Measurements from ENCODE around the gene CCDC120.

CCDC120 gene

DNA sequence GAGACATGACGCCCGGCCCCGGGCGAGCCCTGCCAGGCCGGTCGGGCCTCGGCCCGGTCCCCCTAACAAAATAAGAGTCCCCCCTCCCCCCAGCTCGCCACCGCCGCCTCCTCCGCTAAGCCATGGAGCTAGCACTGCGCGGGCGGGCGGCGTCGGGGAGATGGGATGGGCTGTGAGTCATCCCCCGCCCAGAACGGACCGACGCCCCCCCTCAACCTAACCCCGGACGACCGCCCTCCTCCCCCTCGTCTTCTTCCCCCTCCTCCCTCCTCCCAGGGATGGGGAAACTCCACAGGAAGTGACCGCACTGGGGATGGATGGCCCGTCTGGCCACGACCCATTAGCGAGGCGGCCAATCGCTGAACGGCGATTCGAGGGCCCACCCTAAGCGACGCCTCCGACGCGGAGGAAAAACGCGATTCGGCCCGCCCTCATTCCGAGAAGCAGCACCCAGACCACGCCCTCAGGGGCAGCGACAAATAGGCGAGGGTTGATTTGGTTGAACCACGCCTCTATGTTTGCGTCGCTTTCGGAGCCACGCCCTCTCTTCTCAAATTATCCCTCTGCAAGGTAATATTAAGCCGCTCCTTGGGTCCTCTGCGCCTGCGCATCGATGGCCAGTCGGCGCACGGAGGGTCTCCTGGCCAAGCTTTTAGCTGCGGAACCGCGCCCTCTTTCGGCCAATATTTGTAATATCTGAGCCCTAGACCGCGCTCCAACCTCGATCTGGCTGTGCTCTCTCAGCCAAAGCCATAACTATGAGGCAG, 15.4 kb upstream of the CCDC120 start, which contains the start of gene TFE3:
Gene TFE3, minus strand, starts transcription at position 138 of the 767 bp plus-strand sequence. Its CDS starts 131 bp downstream, at position 7.
- H3K4me3 ChIP-seq (ENCODE audit: low read depth, low read length), result peak within 1 kb of the TSS; percentile 83
- H3K36me3 ChIP-seq (ENCODE audit: control insufficient read depth, insufficient read depth, low read length), result peaks cover 13% of the 10 kb centered on the region
- no peaks in the 10 kb centered on the region for H3K9me3 ChIP-seq (ENCODE audit: control insufficient read depth, insufficient read depth, low read length)
- peaks cover 6% of the 10 kb centered on the region for H3K4me1 ChIP-seq (ENCODE audit: control insufficient read depth, insufficient read depth, low read length)
- H3K9ac ChIP-seq (ENCODE audit: low read depth, low read length), result peak within 1 kb of the TSS; percentile 94
- no peaks in the 10 kb centered on the region for H3K27me3 ChIP-seq (ENCODE audit: control insufficient read depth, insufficient read depth, low read length)

DNA sequence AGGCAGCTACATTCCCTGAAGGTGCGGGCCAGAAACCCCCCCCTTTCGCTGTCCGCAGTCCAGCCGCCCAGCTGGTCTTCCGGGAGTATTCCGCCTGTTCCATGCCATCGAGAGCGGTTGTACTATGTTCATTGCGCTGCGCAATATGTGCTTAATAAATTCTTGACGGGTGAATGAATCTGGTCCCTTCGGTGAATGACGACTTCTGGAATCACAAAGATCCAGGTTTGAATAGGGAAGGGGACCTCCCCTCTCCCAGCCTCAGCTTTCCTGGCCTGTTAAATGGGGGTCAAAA, 14.9 kb upstream of the CCDC120 start:
- peaks cover 7% of the 10 kb centered on the region for H3K36me3 ChIP-seq (ENCODE audit: control insufficient read depth, insufficient read depth, low read length)
- H3K9ac ChIP-seq (ENCODE audit: low read depth, low read length), result no peak overlapping the region
- H3K9me3 ChIP-seq (ENCODE audit: control insufficient read depth, insufficient read depth, low read length), result no peaks in the 10 kb centered on the region
- H3K27me3 ChIP-seq (ENCODE audit: control insufficient read depth, insufficient read depth, low read length), result no peaks in the 10 kb centered on the region
- H3K4me1 ChIP-seq (ENCODE audit: control insufficient read depth, insufficient read depth, low read length), result peaks cover 6% of the 10 kb centered on the region
- H3K4me3 ChIP-seq (ENCODE audit: low read depth, low read length), result peak overlapping the region; percentile 26

DNA sequence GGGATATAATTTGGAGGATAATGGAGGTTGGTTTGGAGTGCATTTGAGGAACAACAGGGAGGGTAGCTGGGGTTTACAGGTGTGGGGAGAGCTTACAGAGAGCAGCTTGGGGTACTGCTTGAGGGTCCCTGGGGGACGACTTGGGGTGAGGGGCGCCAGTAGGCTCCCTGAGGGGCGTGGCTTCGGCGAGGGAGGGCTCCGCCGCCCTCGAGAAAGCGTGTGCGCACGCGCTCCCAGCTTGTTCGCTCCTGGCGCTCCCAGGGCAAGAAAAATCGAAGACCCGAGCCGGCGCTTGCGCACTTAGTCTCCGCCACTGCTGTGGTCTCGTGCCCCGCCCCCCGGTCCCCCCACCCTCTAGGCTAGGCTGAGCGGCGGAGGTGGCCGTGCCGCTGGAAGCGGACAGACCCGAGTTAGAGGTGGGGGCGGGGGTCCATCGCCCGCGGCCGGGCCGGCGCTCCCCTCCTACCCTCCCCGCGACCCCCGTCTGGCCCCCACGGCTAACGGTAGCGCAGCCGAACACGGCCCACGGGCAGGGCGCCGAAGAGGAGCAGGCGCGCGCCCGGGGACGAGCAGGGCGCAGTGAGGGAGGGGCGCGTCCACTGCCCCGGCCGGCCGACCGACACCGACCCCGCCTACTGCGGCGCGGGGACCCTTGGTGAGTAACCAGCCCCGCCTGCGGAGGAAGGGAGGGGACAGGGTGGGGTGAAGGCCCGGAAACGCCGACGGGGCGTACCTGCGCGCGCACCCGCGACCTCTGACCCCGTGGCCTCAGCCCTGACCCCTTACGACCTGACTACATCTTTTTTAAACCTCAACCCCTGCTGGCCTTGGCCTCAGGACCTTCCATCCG, 5.4 kb upstream of the CCDC120 start:
- H3K27me3 ChIP-seq (ENCODE audit: control insufficient read depth, insufficient read depth, low read length), result no peaks in the 10 kb centered on the region
- H3K4me1 ChIP-seq (ENCODE audit: control insufficient read depth, insufficient read depth, low read length), result peaks cover 3% of the 10 kb centered on the region
- peak overlapping the region; percentile 77 for H3K4me3 ChIP-seq (ENCODE audit: low read depth, low read length)
- H3K36me3 ChIP-seq (ENCODE audit: control insufficient read depth, insufficient read depth, low read length), result no peaks in the 10 kb centered on the region
- H3K9me3 ChIP-seq (ENCODE audit: control insufficient read depth, insufficient read depth, low read length), result no peaks in the 10 kb centered on the region
- peak overlapping the region; percentile 56 for H3K9ac ChIP-seq (ENCODE audit: low read depth, low read length)

DNA sequence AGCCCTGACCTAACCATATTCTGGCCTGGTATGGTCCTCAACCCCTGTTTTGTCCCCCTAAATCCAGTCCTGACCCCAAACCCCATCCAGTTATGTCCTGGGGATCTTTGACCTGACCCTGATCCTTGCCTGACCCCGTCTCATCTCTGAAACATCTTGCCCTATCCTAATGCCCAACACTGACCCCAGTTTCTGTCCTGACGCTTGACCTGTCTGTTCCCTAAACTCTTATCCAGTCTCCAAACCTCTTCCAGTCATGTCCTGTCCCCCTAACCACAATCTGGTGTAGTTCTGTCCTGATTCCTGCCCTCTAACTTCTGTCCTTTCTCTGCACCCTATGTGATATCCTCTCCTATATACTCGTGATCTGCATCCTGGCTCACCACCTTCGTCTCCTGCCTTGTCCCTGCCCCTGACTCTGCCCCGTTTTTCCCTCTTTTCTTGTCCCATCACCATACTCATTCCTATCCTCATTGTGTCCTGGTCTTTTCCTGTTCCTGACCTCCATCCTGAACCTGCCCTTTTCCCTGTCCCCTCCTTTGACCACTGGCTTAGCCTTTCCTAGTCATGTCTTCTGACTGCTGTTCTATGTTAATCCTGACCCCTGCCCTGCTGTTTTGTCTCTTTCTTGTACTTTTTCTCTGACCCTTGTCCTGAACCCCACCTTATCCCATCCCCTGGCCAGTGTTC, 4.6 kb upstream of the CCDC120 start:
- no peaks in the 10 kb centered on the region for H3K9me3 ChIP-seq (ENCODE audit: control insufficient read depth, insufficient read depth, low read length)
- H3K36me3 ChIP-seq (ENCODE audit: control insufficient read depth, insufficient read depth, low read length), result no peaks in the 10 kb centered on the region
- H3K4me1 ChIP-seq (ENCODE audit: control insufficient read depth, insufficient read depth, low read length), result peaks cover 3% of the 10 kb centered on the region
- H3K9ac ChIP-seq (ENCODE audit: low read depth, low read length), result peak overlapping the region; percentile 19
- no peaks in the 10 kb centered on the region for H3K27me3 ChIP-seq (ENCODE audit: control insufficient read depth, insufficient read depth, low read length)
- peak overlapping the region; percentile 77 for H3K4me3 ChIP-seq (ENCODE audit: low read depth, low read length)

DNA sequence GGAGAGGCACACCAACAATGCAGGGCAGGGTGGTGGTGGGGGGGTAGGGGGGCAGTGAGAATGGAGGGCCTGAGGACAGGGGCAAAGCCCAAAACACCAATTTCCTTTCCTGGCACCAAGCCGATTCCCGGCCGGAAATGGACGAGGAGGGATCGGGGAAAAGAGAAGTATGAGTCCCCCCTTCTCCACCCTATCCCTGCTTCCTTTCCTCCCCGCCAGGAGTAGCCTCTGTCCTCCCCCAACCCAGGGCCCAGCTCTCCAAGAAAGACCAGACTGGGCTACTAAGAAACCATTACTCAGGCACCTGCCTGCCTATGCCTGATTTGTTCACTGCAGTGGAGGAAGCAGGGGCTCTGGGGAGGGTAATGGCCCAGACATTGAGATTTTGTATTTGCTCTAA, 402 bp downstream of the CCDC120 start:
- Histone ChIP-seq H3K9me3 (ENCODE audit: control insufficient read depth, insufficient read depth, low read length) (no peaks in the 10 kb centered on the region), H3K27me3 (ENCODE audit: control insufficient read depth, insufficient read depth, low read length) (no peaks in the 10 kb centered on the region), H3K9ac (ENCODE audit: low read depth, low read length) (no peak overlapping the region), H3K4me3 (ENCODE audit: low read depth, low read length) (peak overlapping the region; percentile 69), H3K4me1 (ENCODE audit: control insufficient read depth, insufficient read depth, low read length) (no peaks in the 10 kb centered on the region), H3K36me3 (ENCODE audit: control insufficient read depth, insufficient read depth, low read length) (peaks cover 16% of the 10 kb centered on the region)

DNA sequence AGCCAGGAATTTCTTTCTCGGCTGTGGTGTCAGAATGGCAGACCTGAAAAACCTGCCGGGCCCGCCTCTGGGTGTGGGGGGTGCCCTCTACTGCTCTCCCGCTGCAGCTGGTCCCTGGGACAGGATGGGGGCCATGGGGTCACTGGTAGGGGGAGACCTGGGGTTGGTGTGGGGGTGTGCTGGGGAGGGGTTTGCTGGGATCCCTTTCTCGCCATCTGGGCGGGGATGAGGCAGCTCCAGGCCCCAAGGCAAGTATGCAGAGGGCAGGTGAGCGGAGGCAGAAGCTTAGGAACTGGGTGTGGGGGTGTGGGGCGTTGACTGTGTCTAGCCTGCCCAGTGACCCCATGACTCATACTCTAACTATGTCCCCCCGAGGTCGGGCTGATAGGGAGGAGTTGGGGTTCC, 884 bp downstream of the CCDC120 start:
- no peak overlapping the region for H3K9ac ChIP-seq (ENCODE audit: low read depth, low read length)
- H3K4me1 ChIP-seq (ENCODE audit: control insufficient read depth, insufficient read depth, low read length), result no peaks in the 10 kb centered on the region
- H3K9me3 ChIP-seq (ENCODE audit: control insufficient read depth, insufficient read depth, low read length), result no peaks in the 10 kb centered on the region
- H3K36me3 ChIP-seq (ENCODE audit: control insufficient read depth, insufficient read depth, low read length), result peaks cover 19% of the 10 kb centered on the region
- peak overlapping the region; percentile 69 for H3K4me3 ChIP-seq (ENCODE audit: low read depth, low read length)
- H3K27me3 ChIP-seq (ENCODE audit: control insufficient read depth, insufficient read depth, low read length), result no peaks in the 10 kb centered on the region

DNA sequence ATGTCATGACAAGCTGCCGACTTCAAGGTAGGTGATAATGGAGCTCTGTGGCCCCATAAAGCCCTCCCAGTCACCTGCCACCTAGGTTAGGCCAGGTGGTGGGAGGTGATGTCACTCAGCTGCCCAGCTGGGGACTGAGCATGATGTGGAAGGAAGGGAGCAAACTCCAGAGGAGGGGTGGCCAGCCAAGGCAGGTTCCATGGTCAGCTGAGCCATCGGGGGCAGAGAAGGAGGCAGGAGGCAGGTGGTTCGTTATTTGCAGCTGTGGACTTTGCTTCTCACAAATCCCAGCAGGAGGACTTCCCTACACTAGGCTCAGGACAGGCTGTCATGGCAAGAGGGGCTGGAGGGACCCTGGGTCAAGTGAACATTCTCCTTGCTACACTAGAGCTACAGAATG, 2.1 kb downstream of the CCDC120 start:
- Histone ChIP-seq H3K27me3 (ENCODE audit: control insufficient read depth, insufficient read depth, low read length) (no peaks in the 10 kb centered on the region), H3K4me1 (ENCODE audit: control insufficient read depth, insufficient read depth, low read length) (no peaks in the 10 kb centered on the region), H3K9me3 (ENCODE audit: control insufficient read depth, insufficient read depth, low read length) (no peaks in the 10 kb centered on the region), H3K36me3 (ENCODE audit: control insufficient read depth, insufficient read depth, low read length) (peaks cover 25% of the 10 kb centered on the region), H3K4me3 (ENCODE audit: low read depth, low read length) (no peak overlapping the region), H3K9ac (ENCODE audit: low read depth, low read length) (no peak overlapping the region)

DNA sequence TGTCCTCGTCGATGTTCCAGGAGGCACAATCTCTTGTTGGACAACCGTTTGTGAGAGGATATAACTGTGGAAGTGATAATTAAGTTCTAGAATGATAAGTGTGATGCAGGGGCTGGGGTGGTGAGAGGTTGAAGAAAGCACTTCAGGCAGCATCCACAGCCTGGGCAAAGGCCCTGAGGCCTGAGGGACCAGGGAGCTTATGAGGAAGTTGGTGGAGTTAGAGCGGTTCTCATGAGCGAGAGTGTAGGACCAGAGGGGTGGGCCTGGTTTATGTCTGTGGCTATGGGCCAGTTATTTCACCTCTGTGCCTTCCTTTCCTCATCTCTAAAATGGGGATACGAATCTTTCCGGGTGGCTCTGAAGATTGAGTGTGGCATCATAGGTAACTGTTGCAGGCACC, 2.7 kb downstream of the CCDC120 start:
- Histone ChIP-seq H3K27me3 (ENCODE audit: control insufficient read depth, insufficient read depth, low read length) (no peaks in the 10 kb centered on the region), H3K4me3 (ENCODE audit: low read depth, low read length) (no peak overlapping the region), H3K9me3 (ENCODE audit: control insufficient read depth, insufficient read depth, low read length) (no peaks in the 10 kb centered on the region), H3K4me1 (ENCODE audit: control insufficient read depth, insufficient read depth, low read length) (no peaks in the 10 kb centered on the region), H3K36me3 (ENCODE audit: control insufficient read depth, insufficient read depth, low read length) (peaks cover 25% of the 10 kb centered on the region), H3K9ac (ENCODE audit: low read depth, low read length) (no peak overlapping the region)

DNA sequence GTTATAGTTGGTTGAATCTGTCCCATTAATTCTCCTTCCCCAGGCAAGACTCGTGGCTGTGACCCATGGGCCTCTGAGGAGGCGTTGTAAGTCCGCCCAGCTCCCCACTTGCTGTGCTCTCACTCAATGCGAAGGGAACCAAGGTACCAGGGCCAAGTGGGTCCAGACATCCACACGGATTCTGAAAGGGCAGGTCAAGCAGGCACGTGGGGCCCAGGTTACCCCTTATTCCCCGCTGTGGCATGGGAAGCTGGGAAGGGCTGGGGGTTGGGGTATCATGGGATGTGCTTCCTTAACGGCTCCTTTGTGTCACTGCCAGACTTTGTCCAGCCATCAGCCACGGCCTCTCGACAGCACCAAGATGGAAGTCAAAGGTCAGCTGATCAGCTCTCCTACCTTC, 3.1 kb downstream of the CCDC120 start:
- H3K27me3 ChIP-seq (ENCODE audit: control insufficient read depth, insufficient read depth, low read length), result no peaks in the 10 kb centered on the region
- H3K4me1 ChIP-seq (ENCODE audit: control insufficient read depth, insufficient read depth, low read length), result no peaks in the 10 kb centered on the region
- H3K4me3 ChIP-seq (ENCODE audit: low read depth, low read length), result no peak overlapping the region
- H3K9ac ChIP-seq (ENCODE audit: low read depth, low read length), result no peak overlapping the region
- H3K36me3 ChIP-seq (ENCODE audit: control insufficient read depth, insufficient read depth, low read length), result peaks cover 25% of the 10 kb centered on the region
- no peaks in the 10 kb centered on the region for H3K9me3 ChIP-seq (ENCODE audit: control insufficient read depth, insufficient read depth, low read length)

DNA sequence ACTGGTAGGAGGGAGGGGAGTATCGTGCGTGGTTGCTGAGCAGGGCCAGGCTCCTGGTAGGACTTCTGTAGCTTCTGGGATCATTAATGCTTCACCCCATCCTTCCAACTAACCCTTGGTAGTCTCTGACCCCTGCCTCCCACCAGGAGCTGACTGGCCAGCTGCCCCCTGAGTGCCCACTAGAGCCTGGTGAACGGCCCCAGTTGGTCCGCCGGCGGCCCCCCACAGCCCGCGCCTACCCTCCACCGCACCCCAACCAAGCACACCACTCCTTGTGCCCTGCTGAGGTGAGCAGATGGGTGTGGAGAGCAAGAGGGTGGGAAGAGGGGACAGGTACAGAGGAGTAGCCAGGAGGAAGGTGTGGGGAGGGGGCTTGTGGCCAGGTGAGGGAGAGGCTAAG, 4.9 kb downstream of the CCDC120 start:
- no peak overlapping the region for H3K4me3 ChIP-seq (ENCODE audit: low read depth, low read length)
- peaks cover 25% of the 10 kb centered on the region for H3K36me3 ChIP-seq (ENCODE audit: control insufficient read depth, insufficient read depth, low read length)
- no peak overlapping the region for H3K9ac ChIP-seq (ENCODE audit: low read depth, low read length)
- H3K4me1 ChIP-seq (ENCODE audit: control insufficient read depth, insufficient read depth, low read length), result no peaks in the 10 kb centered on the region
- no peaks in the 10 kb centered on the region for H3K27me3 ChIP-seq (ENCODE audit: control insufficient read depth, insufficient read depth, low read length)
- no peaks in the 10 kb centered on the region for H3K9me3 ChIP-seq (ENCODE audit: control insufficient read depth, insufficient read depth, low read length)

DNA sequence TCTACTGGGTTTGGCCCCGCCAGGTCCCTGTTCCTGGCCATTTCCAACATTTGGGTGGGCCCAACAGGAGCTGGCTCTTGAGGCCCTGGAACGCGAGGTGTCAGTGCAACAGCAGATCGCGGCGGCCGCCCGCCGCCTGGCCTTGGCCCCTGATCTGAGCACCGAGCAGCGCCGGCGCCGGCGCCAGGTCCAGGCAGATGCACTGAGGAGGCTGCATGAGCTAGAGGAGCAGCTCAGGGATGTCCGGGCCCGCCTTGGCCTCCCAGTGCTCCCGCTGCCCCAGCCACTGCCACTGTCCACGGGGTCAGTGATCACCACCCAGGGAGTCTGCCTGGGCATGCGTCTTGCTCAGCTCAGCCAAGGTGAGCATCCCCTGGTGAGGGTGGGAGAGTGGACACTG, 5.5 kb downstream of the CCDC120 start:
- Histone ChIP-seq H3K9ac (ENCODE audit: low read depth, low read length) (no peak overlapping the region), H3K4me1 (ENCODE audit: control insufficient read depth, insufficient read depth, low read length) (no peaks in the 10 kb centered on the region), H3K36me3 (ENCODE audit: control insufficient read depth, insufficient read depth, low read length) (peaks cover 25% of the 10 kb centered on the region), H3K4me3 (ENCODE audit: low read depth, low read length) (no peak overlapping the region), H3K27me3 (ENCODE audit: control insufficient read depth, insufficient read depth, low read length) (no peaks in the 10 kb centered on the region), H3K9me3 (ENCODE audit: control insufficient read depth, insufficient read depth, low read length) (no peaks in the 10 kb centered on the region)

Measured in iPS-15b (cell line).